Keratinocyte (primary cell): Measurements from ENCODE around the gene METTL26. TPM values are rescaled to one million over a fixed set of nuclear protein-coding genes. Genes with fewer than 3 reads are reported as not detected.

Experiments used
- DNase-seq: peaks from one replicate; pipeline ENCODE4 v3.0.0-alpha.2; 2011; ENCODE audit warnings: low read depth, missing footprints, low spot score
- FAIRE-seq: peaks from 2 replicates; lab custom pipeline; 2011; peaks lifted over from hg19 to GRCh38; lab: Jason Lieb, UNC
- H2AFZ ChIP-seq: 2 replicates; pipeline ENCODE4 v1.6.0; 2012; ENCODE audit warnings: low read length, control low read depth, inconsistent platforms; ENCODE audit not compliant: control insufficient read depth
- H3K27ac ChIP-seq: 2 replicates; pipeline ENCODE4 v1.5.1; 2011; ENCODE audit warnings: low read length; ENCODE audit not compliant: control insufficient read depth, insufficient read depth
- H3K27me3 ChIP-seq: 3 replicates; pipeline ENCODE4 v1.6.0; 2011; ENCODE audit warnings: low read length; ENCODE audit not compliant: control insufficient read depth, insufficient read depth; ENCODE audit errors: extremely low read depth
- H3K36me3 ChIP-seq, 2 experiments: 2 replicates in 1 of 2; 3 replicates in 1 of 2; pipeline ENCODE4 v1.5.1; 2011; ENCODE audit warnings: low read length in 2 of 2, mild to moderate bottlenecking in 1 of 2; ENCODE audit not compliant: control insufficient read depth in 2 of 2, insufficient read depth in 2 of 2; ENCODE audit errors: extremely low read depth in 1 of 2
- H3K4me1 ChIP-seq: 3 replicates; pipeline ENCODE4 v1.5.1; 2011; ENCODE audit warnings: low read length; ENCODE audit not compliant: control insufficient read depth, insufficient read depth; ENCODE audit errors: extremely low read depth
- H3K4me2 ChIP-seq: 3 replicates; pipeline ENCODE4 v1.6.0; 2011; ENCODE audit warnings: low read depth, low read length; ENCODE audit not compliant: control insufficient read depth, insufficient read depth; ENCODE audit errors: extremely low read depth
- H3K4me3 ChIP-seq, 3 experiments: fragments of 200-600 bp in 1 of 3; sonication (generic) in 1 of 3; 2 replicates in 2 of 3; 3 replicates in 1 of 3; pipeline ENCODE4 v1.5.1; 2011 to 2016; ENCODE audit warnings: low read length in 3 of 3, mild to moderate bottlenecking in 3 of 3, control low read depth in 2 of 3, inconsistent platforms in 1 of 3, low read depth in 1 of 3, mixed read lengths in 1 of 3, mixed run types in 1 of 3, moderate library complexity in 1 of 3; ENCODE audit not compliant: control insufficient read depth in 2 of 3, insufficient read depth in 2 of 3; ENCODE audit errors: extremely low read depth in 1 of 3
- H3K79me2 ChIP-seq: 2 replicates; pipeline ENCODE4 v1.6.0; 2012; ENCODE audit warnings: low read length; ENCODE audit not compliant: control insufficient read depth, insufficient read depth
- H3K9ac ChIP-seq: 3 replicates; pipeline ENCODE4 v1.6.0; 2011; ENCODE audit warnings: low read length; ENCODE audit not compliant: control insufficient read depth, insufficient read depth; ENCODE audit errors: extremely low read depth
- H3K9me1 ChIP-seq: 3 replicates; pipeline ENCODE4 v1.6.0; 2011; ENCODE audit warnings: low read length; ENCODE audit not compliant: control insufficient read depth, insufficient read depth; ENCODE audit errors: extremely low read depth
- H3K9me3 ChIP-seq: 2 replicates; pipeline ENCODE4 v1.5.1; 2012; ENCODE audit warnings: low read depth, low read length; ENCODE audit not compliant: control insufficient read depth
- H4K20me1 ChIP-seq: 3 replicates; pipeline ENCODE4 v1.6.0; 2011; ENCODE audit warnings: low read length; ENCODE audit not compliant: control insufficient read depth, insufficient read depth; ENCODE audit errors: extremely low read depth
- EZH2 ChIP-seq: IDR thresholded peaks from one replicate; pipeline ENCODE4 v1.6.1; 2012; ENCODE audit warnings: inconsistent platforms, mild to moderate bottlenecking, low read length, moderate library complexity
- dilution Hi-C: fragments of 300-500 bp; cut with MboI; formaldehyde crosslinking; loops from one replicate; pipeline ENCODE4 v1.7.0; 2020; ENCODE audit warnings: low sequenced_read_pairs; ENCODE audit not compliant: extremely low pct_ligation_motif_present
- polyA plus RNA-seq, 5 experiments: library from polyadenylated mRNA; depleted of rRNA in 3 of 5; stranded (reverse) in 3 of 5; stranded (forward) in 1 of 5; unstranded in 1 of 5; fragments of >200 nt; gene quantifications; 1 replicate in 1 of 5; 2 replicates in 3 of 5; 3 replicates in 1 of 5; pipeline versions ENCODE4 v1.2.1 to v1.2.3, GENCODE V29; 2011 to 2012; ENCODE audit warnings: missing spikeins in 2 of 5, low read depth in 1 of 5, low replicate concordance in 1 of 5
- TF ChIP-seq, protein P1 (sequence below), 3 experiments: IDR thresholded peaks in 1 of 3; conservative IDR thresholded peaks in 1 of 3; optimal IDR thresholded peaks in 1 of 3; 2 replicates in 2 of 3; 3 replicates in 1 of 3; pipeline versions ENCODE3 to v1.5.1; 2011; ENCODE audit warnings: low read length in 3 of 3, mild to moderate bottlenecking in 3 of 3, moderate library complexity in 2 of 3, control low read depth in 1 of 3, inconsistent platforms in 1 of 3; ENCODE audit not compliant: insufficient read depth in 2 of 3; ENCODE audit errors: extremely low read depth in 1 of 3

Gene METTL26
- polyA plus RNA-seq, 1 donor (not counting 4 experiments of a cell fraction or from before 2014, with no cell fraction given), result 46.9 TPM

DNA sequence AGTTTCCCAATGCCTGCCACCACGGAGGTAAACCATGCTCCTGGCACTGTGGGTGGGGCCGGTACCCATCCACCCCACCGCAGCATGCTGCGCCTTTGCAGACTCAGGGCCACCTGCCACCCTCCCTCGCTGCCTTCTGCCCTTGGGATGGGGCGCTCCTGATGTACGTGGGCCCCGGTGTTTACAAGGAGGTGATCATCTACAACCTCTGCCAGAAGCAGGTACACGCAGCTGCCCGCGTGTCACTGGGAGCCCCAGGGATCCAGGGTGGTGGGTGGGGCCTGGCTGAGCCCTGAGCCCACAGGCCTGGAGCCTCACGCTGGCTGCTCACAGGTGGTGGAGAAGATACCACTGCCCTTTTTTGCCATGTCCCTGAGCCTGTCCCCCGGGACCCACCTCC is 30.5 kb upstream of the METTL26 start:
- no peaks in the 10 kb centered on the region for H4K20me1 ChIP-seq
- H3K4me3 ChIP-seq, result no peak overlapping the region
- no peaks in the 10 kb centered on the region for H3K27me3 ChIP-seq
- no peak for FAIRE-seq
- H3K9ac ChIP-seq, result no peak overlapping the region
- peaks cover 10% of the 10 kb centered on the region for H3K4me1 ChIP-seq
- TF ChIP-seq, protein P1, sequence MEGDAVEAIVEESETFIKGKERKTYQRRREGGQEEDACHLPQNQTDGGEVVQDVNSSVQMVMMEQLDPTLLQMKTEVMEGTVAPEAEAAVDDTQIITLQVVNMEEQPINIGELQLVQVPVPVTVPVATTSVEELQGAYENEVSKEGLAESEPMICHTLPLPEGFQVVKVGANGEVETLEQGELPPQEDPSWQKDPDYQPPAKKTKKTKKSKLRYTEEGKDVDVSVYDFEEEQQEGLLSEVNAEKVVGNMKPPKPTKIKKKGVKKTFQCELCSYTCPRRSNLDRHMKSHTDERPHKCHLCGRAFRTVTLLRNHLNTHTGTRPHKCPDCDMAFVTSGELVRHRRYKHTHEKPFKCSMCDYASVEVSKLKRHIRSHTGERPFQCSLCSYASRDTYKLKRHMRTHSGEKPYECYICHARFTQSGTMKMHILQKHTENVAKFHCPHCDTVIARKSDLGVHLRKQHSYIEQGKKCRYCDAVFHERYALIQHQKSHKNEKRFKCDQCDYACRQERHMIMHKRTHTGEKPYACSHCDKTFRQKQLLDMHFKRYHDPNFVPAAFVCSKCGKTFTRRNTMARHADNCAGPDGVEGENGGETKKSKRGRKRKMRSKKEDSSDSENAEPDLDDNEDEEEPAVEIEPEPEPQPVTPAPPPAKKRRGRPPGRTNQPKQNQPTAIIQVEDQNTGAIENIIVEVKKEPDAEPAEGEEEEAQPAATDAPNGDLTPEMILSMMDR (optimal IDR thresholded peaks at IDR 0.05 in 1 of 3, IDR thresholded peaks at IDR 0.05 in 1 of 3, conservative IDR thresholded peaks at IDR 0.05 in 1 of 3; ENCODE audit: extremely low read depth in 1 of 3, insufficient read depth in 2 of 3, low read length in 3 of 3), result no peak
- no peak for TF ChIP-seq EZH2
- H3K4me2 ChIP-seq, result no peak overlapping the region
- no peak for DNase-seq
- no peak overlapping the region for H2AFZ ChIP-seq
- H3K36me3 ChIP-seq, result peaks cover 14% of the 10 kb centered on the region in 2 experiments
- no peak overlapping the region for H3K27ac ChIP-seq
- dilution Hi-C loops, result no loop called here
- peaks cover 28% of the 10 kb centered on the region for H3K79me2 ChIP-seq
- no peaks in the 10 kb centered on the region for H3K9me1 ChIP-seq
- no peaks in the 10 kb centered on the region for H3K9me3 ChIP-seq

DNA sequence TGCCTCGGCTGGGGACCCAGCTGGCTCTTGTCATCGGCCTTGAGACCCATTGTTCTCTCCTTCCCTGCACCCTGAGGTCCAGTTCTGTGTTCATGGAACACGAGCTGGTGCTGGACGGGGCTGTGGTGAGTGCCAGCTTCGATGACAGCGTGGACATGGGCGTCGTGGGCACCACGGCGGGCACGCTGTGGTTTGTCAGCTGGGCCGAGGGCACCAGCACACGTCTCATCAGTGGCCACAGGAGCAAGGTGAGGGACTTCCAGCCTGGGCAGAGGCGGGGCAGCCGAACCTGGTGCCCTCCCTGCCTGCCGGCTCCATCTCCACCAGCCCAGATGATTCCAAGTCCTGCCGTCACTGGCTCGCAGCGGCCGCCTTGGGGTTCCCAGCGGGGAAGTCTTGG is 26.5 kb upstream of the METTL26 start:
- no peaks in the 10 kb centered on the region for H3K36me3 ChIP-seq
- H3K9ac ChIP-seq, result no peak overlapping the region
- H3K4me3 ChIP-seq, result no peak overlapping the region
- H3K79me2 ChIP-seq, result no peaks in the 10 kb centered on the region
- DNase-seq, result no peak
- H4K20me1 ChIP-seq, result no peaks in the 10 kb centered on the region
- no peak overlapping the region for H3K4me2 ChIP-seq
- H2AFZ ChIP-seq, result no peak overlapping the region
- FAIRE-seq, result no peak
- H3K9me1 ChIP-seq, result no peaks in the 10 kb centered on the region
- dilution Hi-C loops, result no loop called here
- no peak overlapping the region for H3K27ac ChIP-seq
- no peak for TF ChIP-seq EZH2
- TF ChIP-seq, protein P1 (optimal IDR thresholded peaks at IDR 0.05 in 1 of 3, IDR thresholded peaks at IDR 0.05 in 1 of 3, conservative IDR thresholded peaks at IDR 0.05 in 1 of 3; ENCODE audit: extremely low read depth in 1 of 3, insufficient read depth in 2 of 3, low read length in 3 of 3), result no peak
- no peaks in the 10 kb centered on the region for H3K9me3 ChIP-seq
- H3K4me1 ChIP-seq, result peaks cover 5% of the 10 kb centered on the region
- H3K27me3 ChIP-seq, result no peaks in the 10 kb centered on the region
